Pons (tissue), 1 donor: ENCODE results near the gene OBSCN.

Experiments
- DNase-seq: peaks from one replicate; pipeline ENCODE4 v3.0.0-alpha.2; 2016; ENCODE audit warnings: low spot score

Gene OBSCN

DNA sequence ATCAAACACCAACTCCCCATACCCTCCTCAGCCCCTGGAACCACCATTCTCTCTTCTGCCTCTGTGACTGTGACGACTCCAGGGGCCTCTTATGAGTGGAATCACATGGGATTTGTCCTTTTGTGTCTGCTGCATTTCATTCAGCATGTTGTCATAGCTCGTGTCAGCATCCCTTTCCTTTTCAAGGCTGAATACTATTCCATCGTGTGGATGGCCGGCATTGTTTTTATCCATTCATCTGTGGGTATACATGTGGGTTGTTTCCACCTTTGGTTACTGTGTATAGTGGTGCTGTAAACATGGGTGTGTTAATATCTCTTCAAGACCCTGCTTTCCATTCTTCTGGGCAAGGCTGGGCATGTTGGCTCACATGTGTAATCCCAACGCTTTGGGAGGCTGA is 17.1 kb upstream of the OBSCN start:
- DNase-seq = no peak

DNA sequence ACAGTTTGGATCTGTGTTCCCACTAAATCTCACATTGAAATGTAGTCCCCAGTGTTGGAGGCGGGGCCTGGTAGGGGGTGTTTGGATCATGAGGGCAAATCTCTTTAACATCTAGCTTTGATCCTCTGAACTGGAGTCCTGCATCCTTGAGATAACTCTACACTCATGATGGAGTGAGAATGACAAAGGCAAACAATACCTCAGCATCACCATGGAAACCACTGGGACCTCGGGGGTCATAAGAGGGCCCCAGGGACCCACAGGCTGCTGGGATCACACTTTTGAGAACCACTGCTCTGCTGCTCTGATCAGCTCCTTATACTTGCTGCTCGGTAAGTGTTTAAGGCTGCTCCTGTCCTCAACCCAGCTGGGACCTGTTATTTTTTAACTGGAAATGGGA is 13.4 kb upstream of the OBSCN start:
- no peak for DNase-seq

DNA sequence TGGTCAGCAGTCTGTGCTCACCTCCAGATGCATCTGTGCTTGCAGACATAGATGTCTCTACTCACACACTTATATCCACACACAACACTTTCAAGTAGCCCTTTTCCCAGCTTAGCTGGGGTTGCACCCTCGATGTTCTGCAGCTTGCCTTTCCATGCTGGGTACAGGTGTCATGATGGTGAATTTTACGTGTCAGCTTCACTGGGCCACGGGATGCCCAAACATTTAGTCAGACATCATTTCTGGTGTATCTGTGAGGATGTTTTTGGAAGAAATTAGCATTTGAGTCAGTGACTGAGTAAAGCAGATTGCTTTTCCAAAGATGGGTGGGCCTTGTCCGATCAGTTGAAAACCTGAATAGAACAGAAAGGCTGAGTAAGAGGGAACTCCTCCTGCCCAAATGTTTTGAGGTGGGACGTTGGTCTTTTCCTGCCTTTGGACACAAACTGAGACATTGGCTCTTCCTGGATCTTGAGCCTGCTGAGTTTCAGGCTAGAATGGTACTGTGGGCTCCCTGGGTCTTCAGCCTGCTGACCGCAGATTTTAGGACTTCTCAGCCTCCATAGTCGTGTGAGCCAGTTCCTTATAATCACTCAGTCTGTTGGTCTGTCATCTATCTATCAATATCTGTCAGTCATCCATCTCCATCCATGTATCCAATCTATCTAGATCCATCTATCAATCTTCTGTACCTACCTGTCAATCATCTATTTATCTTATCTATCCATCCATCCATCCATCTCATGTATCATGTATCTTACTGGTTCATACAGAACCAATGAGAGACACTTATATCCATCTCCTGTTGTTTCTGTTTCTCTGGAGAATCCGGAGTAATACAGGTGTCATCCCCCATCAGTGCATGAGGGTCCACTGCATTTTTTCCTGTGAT is 12.7 kb upstream of the OBSCN start:
- no peak for DNase-seq

DNA sequence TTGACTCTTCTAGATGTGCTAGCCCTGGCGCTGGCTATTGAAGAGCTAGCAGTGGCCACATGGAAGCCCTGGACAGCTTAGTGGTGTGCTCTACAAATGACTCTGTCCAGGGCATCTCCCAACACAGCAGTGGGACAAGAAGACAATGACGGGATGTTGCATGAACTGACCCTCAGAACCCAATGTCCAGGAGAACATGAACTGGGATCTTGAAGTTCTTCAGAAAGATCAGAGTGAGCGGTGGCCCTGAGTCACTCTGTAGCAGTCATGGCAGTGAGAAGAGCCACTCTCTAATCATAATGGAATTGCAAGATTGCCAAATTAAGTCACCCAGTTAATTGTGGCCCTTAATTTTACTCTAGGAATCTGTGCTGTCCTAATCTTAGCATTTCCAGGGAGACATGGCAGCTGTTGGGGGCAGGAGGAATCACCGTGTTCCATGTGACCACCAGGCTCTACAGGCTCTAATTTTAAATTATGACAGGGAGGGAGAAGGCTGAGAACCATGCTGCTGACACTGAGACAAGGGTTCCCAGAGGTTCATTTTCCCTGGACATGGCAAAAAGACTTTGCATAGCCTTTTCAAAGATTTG is 10.2 kb upstream of the OBSCN start:
- DNase-seq = no peak

DNA sequence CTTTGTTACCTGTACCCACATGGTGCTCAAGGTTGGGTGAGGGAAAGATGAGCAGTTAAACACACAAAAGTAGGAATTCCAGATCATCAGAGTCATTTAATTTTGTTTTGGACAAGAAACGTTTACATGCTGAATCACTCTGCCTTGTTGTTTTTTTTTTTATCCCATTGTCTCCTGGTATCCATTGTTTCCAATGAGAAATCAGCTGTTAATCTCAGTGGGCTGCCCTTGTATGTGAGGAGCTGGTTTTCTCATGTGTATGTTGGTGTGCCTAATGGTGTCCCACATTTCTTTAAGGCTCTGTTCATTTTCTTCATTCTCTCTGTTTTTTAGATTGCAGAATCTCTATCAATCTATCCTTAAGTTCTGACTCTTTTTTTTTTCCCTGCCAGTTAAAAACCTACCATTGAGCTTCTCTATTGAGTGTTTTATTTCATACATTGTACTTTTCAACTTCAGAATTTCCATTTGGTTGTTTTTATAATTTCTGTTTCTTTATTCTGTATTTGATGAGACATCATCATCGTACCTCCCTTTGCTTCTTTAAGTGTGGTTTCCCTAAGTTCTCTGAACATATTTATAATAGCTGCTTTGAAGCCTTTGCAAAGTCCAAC is 8.8 kb upstream of the OBSCN start:
- DNase-seq = no peak

DNA sequence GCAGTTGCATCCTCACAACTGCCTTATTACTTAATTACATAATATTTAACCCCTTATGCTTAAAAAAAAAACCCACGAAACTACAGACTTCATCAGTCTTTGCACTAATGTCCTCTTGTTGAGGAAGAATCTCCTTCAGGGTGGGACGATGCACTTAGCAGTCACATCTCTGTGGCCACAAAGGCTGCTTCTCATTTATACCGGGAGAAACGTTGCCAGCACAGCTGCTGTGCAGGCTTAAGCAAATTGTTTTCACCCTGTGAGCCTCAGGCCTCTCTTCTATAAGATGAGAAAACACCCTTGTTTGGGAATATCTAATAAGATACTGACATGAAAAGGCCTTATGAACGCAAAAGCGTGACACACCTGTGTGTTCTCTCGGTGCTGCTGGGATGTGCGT is 2.9 kb upstream of the OBSCN start:
- DNase-seq = no peak

DNA sequence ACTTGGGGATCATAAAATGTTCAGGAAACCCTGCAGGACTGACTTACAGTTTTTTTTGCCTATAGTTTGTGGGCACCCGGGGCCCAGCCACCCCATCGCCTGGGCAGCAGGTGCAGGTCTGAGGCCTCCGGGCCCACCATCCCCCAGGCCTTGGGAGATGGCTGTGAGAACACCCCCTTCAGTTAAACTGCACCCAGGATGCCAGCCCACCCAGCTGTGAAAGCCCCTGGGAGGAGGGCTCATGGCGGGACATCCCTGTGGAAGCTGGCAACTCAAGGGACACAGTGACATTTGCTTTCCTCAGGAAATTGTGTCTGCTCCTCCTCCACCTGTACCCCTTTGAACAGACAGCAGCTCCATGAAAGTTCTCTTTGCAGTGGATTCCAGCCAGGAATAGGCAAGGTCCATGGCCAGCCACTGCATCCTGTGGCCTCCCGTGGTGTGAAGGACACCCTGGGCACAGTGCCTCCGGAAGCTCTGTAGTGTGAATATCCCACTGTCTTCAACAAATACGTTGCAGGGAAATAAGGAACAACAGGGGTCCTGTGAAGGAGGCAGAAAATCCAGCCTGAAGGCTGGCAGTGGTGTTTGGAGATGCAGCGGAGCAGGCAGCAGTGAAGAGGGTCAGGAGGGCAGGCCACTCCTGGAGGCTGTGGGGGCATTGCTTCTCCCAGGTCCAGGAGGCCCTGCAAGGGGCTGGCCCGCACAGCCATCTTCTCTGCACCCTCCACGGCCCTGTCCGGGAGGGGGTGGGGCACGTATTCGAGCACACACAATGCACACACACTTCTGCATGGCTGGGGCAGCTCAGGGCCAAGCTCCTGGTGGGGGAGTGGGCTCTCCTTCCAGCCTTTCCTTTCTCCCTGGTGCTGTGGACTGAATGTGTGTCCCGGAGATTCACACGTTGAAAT is 2.1 kb upstream of the OBSCN start:
- no peak for DNase-seq

DNA sequence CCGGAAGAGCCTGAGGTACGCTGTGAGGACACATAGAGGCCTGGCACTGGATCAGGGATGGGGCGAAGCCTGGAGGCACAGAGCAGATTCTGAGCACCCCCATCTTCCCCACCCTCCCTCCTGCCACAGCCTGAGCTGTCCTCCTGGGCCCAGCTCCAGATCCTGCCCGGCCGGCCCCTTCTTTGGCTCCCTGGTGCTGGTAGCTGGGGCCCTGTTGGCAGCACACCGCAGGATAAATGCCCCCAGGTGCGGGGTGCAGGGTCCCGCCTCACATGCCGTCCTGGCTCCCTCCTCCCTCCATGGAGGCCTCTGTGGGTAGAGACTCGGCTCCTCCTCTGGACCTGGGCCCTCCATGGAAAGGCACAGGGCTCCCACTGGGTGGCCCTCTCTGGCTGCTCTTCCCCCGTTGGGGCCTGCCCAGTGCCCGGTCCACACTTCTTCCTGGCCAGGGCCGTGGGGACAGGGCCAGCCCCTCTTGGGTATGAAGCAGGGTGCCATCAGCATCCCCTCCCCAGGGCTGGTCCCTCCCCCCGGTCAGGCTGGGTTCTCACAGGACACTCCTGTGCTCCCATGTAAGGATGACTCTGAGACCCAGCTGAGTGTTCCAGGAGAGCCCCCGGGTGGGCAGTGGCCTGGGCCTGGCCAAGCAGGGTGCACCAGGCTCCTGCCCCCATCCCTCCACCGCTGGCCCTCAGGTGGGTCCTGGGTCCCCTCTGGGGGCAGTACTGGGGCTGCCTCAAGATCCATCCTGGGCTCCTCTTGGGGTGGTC is 1.1 kb upstream of the OBSCN start:
- DNase-seq = no peak

DNA sequence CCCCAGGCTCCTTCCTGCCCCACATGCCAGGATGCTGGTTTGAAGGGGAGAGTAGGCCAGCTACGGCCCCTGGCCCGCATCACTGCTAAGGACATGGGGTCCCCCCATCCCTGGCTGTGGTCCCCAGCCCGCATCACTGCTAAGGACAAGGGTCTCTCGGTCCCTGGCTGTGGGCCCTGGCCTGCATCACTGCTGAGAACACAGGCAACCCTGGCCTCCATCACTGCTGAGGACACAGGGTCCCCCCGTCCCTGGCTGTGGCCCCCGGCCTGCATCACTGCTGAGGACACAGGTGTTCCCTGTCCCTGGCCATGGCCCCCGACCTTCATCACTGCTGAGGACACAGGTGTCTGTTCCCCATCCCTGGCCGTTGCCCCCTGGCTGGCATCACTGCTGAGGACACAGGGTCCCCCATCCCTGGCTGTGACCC is 448 bp upstream of the OBSCN start:
- no peak for DNase-seq

DNA sequence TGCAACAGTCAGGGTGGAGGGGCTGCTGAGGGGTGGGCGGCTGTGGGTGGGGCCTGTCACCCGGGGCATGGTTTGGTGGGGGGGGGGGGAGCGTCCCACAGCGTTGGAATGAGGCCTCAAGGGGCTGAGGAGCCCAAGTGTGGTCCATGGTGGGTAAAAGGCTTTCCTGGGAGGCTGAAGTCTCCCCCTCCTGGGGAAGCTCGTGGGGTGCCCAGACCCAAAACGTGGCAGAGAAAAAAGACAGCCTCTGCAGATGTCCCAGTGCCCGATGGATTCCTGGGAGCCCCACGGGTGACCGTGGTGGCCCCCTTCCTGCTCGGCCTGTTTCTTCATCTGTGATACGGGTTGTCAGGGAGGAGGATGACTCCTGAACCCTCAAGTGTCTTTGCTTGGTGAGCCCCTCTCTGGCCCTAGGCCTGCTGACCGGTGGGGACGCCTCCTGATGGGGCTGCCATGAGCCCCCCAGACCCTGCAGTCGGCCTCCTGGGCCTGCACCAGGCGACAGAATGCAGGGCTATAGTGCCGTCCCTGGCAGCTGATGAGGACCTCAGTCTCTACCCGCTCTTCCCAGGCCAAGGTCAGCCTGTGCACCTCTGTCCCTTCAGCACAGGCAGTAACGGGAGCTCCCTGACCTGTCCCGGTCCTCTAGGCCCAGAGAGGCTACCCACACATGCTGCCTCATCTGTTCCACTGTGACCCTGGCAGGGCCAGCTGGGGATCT is 1.1 kb downstream of the OBSCN start:
- DNase-seq = no peak

DNA sequence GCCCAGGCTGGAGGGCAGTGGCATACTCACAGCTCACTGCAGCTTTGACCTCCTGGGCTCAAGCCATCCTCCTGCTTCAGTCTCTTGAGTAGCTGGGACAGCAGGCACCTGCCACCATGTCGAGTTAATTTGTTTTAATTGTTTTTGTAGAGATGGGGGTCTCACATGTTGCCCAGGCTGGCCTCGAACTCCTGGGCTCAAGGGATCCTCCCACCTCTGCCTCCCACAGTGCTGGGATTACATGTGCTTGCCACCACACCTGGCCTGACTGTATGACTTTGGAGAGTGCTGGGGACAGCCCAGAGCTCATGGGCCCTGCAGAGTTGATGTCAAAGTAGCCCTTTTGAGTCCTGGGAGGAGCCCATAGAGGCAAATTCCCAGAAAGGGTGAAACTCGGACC is 1.8 kb downstream of the OBSCN start:
- no peak for DNase-seq

DNA sequence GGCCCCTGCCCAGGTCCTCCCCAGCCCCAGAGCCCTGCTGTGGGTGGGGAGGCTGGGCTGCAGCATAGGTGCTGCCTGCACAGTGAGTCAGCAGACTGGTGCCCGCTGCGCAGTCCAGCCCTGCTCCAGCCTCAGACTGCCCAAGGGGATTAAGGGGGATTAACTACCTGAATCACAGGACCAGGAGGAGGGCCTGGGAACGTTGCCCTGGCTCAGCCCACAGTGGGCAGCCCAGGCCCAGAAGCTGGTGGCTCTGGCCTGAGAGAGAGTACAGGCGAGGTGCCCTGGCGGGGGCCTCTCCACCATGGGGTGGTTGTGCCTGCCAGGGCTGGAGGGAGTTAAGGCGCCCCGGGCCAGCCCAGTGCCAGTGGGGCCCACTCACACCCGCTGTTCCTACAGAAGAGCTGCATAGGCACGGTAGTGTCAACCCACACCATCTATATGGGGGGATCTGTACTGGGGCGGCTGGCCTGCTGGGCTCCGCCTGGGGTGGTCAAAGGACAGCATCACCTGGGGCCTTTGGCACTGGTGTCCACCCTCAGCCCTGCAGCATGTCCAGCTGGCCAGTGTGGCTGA is 2.3 kb downstream of the OBSCN start:
- no peak for DNase-seq

DNA sequence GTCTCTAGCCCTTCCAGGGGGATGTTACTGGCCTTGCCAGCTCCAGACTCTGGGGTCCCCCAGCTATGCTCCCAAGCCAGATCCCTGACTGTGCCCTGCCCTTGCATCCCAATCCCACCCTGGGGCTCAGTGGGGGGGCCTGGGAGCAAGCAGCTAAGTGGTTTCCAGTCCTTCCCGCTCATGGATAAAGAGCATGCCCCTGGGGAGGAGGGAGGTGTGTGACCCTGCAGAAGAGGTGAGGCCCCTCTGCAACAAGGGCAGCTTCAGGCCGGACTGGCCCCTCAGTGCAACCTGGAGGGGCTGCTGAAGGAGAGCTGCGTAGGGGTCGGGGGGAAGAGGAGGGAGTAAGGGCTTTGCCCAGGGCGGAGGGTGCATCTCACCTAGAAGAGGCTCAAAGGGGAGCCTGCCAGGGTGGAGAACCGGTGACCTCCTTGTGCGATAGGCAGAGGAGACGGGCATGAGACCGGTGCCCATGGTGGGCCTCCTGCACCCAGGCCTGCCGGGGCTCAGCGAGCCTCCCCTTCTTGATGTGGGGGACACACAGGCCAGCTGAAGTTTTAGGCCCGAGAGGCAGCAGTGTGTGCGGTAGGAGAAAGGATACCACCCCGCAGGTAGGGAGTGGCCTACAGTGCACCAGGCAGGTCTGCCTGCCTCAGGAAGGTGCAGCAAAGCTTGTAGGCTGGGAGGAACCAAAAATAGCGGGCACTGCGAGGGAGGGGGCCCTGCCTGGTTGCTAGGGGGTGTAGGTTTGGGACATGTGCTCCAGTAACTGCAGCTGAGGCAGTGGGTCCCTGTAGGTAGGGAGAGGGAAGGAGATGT is 3.1 kb downstream of the OBSCN start:
- DNase-seq = no peak

DNA sequence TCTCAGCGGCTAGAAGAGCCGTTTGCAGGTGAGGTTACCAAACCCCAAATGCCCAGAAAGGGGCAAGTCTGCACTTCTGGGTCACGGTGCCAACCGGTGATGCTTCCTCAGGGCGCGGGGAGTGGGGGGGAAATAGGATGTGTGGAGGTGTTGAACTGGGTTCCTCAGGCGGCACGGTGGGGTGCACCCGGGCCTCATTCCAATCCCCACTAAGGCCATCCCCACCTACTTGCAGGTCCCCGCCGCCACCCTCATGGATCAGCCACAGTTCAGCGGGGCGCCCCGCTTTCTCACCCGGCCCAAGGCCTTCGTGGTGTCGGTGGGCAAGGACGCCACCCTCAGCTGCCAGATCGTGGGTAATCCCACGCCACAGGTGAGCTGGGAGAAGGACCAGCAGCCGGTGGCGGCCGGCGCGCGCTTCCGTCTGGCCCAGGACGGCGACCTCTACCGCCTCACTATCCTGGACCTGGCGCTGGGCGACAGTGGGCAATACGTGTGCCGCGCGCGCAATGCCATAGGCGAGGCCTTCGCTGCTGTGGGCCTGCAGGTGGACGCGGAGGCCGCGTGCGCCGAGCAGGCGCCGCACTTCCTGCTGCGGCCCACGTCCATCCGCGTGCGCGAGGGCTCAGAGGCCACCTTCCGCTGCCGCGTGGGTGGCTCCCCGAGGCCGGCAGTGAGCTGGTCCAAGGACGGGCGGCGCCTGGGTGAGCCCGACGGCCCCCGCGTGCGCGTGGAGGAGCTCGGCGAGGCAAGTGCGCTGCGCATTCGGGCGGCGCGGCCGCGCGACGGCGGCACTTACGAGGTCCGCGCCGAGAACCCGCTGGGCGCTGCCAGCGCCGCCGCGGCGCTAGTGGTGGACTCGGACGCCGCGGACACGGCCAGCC is 3.9 kb downstream of the OBSCN start:
- no peak for DNase-seq

DNA sequence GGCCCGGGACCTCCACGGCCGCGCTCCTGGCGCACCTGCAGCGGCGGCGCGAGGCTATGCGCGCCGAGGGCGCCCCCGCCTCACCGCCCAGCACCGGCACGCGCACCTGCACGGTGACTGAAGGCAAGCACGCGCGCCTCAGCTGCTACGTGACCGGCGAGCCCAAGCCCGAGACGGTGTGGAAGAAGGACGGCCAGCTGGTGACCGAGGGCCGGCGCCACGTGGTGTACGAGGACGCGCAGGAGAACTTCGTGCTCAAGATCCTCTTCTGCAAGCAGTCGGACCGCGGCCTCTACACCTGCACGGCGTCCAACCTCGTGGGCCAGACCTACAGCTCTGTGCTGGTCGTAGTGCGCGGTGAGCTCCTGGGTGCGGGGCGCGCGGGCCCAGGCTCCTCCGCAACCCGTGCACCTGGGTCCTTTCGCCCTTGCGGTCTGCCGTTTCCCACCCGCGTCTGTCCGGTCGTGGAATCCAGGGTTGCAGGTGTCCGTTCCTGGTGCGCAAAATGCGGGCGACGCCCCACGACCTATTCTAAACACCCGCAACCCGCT is 4.6 kb downstream of the OBSCN start:
- no peak for DNase-seq

DNA sequence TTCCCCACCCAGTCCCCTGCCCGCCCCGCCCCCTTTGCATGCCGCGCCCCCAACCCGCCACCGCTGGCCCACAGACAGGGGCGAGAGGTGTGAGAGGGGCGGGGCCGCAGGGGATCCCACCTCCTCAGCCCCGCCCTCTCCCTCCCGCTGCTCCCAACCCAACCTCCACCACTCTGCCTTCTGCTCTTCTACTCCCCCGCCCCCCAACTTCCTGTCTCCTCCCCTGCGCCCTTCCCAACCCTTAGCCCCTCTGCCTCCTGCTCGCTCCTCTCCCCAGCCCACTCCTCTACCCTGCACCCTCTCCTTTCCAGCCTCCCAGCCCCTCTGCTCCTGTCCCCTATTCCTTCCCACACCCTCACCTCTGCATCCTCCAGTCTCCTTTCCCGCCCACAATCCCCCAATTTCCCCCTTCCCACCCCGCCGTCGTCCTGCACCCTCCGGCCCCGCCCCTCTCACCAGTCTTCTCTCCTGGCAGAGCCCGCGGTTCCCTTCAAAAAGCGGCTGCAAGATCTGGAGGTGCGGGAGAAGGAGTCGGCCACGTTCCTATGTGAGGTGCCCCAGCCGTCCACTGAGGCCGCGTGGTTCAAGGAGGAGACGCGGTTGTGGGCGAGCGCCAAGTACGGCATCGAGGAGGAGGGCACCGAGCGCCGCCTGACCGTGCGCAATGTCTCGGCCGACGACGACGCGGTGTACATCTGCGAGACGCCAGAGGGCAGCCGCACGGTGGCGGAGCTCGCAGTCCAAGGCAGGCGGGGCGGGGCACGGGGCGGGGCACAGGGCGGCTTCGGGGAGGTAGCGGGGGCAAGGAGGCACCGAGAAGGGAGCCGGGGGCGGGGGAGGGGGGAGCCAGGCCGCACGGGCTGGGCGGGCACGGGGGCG is 5.4 kb downstream of the OBSCN start:
- peak; percentile 4 for DNase-seq
